ENCODE results near the gene KIAA0040. TPM values are rescaled to one million over a fixed set of nuclear protein-coding genes. Genes with fewer than 3 reads are reported as not detected.

KIAA0040 gene
- total RNA-seq, 1 experiment from 2014 or later: 24.9 TPM

- Mint-ChIP-seq H3K27me3 (ENCODE audit: insufficient read depth, unreplicated experiment) (peaks cover 6% of the 10 kb centered on the region), H3K4me3 (ENCODE audit: unreplicated experiment) (no peak overlapping the region), H3K27ac (ENCODE audit: unreplicated experiment) (no peak overlapping the region), H3K36me3 (ENCODE audit: insufficient read depth, unreplicated experiment) (no peaks in the 10 kb centered on the region), H3K4me1 (ENCODE audit: low read depth, unreplicated experiment) (peaks cover 8% of the 10 kb centered on the region), H3K9me3 (ENCODE audit: unreplicated experiment) (no peaks in the 10 kb centered on the region)
- DNase-seq: no peak
- intact Hi-C loops (cut with micrococcal nuclease; ENCODE audit: unreplicated experiment): loop anchor here (1.0 to 2.0 kb wide), 4 partner anchors 37 to 164 kb away; partner anchors contain the start of gene KIAA0040
- Histone ChIP-seq H3K27me3 (replicated peaks; ENCODE audit: control insufficient read depth, insufficient read depth, low read length) (no peaks in the 10 kb centered on the region), H3K4me3 (ENCODE audit: low read depth, low read length) (no peak overlapping the region), H3K4me1 (no peaks in the 10 kb centered on the region; the same call in 1 of the 2 replicates), H3K36me3 (ENCODE audit: control insufficient read depth, insufficient read depth, low read length) (peaks cover under 1% of the 10 kb centered on the region; the same call in 1 of the 2 replicates), H3K9me3 (no peaks in the 10 kb centered on the region)
- BruUV-seq (replicated peaks): no TSS peak
- POLR2A ChIA-PET: interaction anchor here (0.5 kb wide), 1 partner anchor 156 kb away, joined by 3 read pairs; the partner anchor contains the start of gene CACYBP
- CTCF ChIA-PET: interaction anchor here (0.9 to 3.0 kb wide), 9 partner anchors 9 to 324 kb away, joined by 3 to 37 read pairs (median 4); no protein-coding TSS in a partner anchor
- TF ChIP-seq CTCF (IDR thresholded peaks at IDR 0.05; ENCODE audit: insufficient read depth in 1 of 2, low read depth in 1 of 2, low read length in 1 of 2, severe bottlenecking in 1 of 2, unreplicated experiment in 1 of 2): no peak
Observed at GRCh38 chr1:175155473-175155856, 37.1 kb downstream of the KIAA0040 start.

GRCh38 chr1:175154629-175155472 lies 37.7 kb downstream of the KIAA0040 start:
- no TSS peak for BruUV-seq (replicated peaks)
- intact Hi-C loops (cut with micrococcal nuclease; ENCODE audit: unreplicated experiment): loop anchor here (1.0 to 5.0 kb wide), 8 partner anchors 37 to 1312 kb away; partner anchors contain the start of gene KIAA0040
- Mint-ChIP-seq H3K27ac (ENCODE audit: unreplicated experiment) (no peak overlapping the region), H3K9me3 (ENCODE audit: unreplicated experiment) (no peaks in the 10 kb centered on the region), H3K4me3 (ENCODE audit: unreplicated experiment) (no peak overlapping the region), H3K4me1 (ENCODE audit: low read depth, unreplicated experiment) (peaks cover 8% of the 10 kb centered on the region), H3K27me3 (ENCODE audit: insufficient read depth, unreplicated experiment) (peaks cover 6% of the 10 kb centered on the region), H3K36me3 (ENCODE audit: insufficient read depth, unreplicated experiment) (no peaks in the 10 kb centered on the region)
- POLR2A ChIA-PET: interaction anchor here (0.5 kb wide), 1 partner anchor 155 kb away, joined by 3 read pairs; the partner anchor contains the start of gene CACYBP
- Histone ChIP-seq H3K27me3 (replicated peaks; ENCODE audit: control insufficient read depth, insufficient read depth, low read length) (no peaks in the 10 kb centered on the region), H3K36me3 (ENCODE audit: control insufficient read depth, insufficient read depth, low read length) (no peaks in the 10 kb centered on the region), H3K4me1 (no peaks in the 10 kb centered on the region; the same call in 1 of the 2 replicates), H3K4me3 (ENCODE audit: low read depth, low read length) (no peak overlapping the region), H3K9me3 (no peaks in the 10 kb centered on the region)
- TF ChIP-seq CTCF (IDR thresholded peaks at IDR 0.05; ENCODE audit: insufficient read depth in 1 of 2, low read depth in 1 of 2, low read length in 1 of 2, severe bottlenecking in 1 of 2, unreplicated experiment in 1 of 2): peak; percentile 91 to 93
- DNase-seq: peak; percentile 70 to 77
- CTCF ChIA-PET: interaction anchor here (0.6 to 3.0 kb wide), 11 partner anchors 9 to 325 kb away, joined by 3 to 37 read pairs (median 4); no protein-coding TSS in a partner anchor

GRCh38 chr1:175152006-175152652 lies 40.4 kb downstream of the KIAA0040 start:
- H3K36me3 Mint-ChIP-seq (ENCODE audit: insufficient read depth, unreplicated experiment): no peaks in the 10 kb centered on the region
- Histone ChIP-seq H3K4me3 (ENCODE audit: low read depth, low read length) (no peak overlapping the region), H3K36me3 (ENCODE audit: control insufficient read depth, insufficient read depth, low read length) (no peaks in the 10 kb centered on the region), H3K27me3 (replicated peaks; ENCODE audit: control insufficient read depth, insufficient read depth, low read length) (no peaks in the 10 kb centered on the region), H3K4me1 (no peaks in the 10 kb centered on the region; the same call in 1 of the 2 replicates), H3K9me3 (no peaks in the 10 kb centered on the region)
- peak; percentile 54 to 68 for DNase-seq
- POLR2A ChIA-PET: no interaction called here
- peaks cover 8% of the 10 kb centered on the region for H3K4me1 Mint-ChIP-seq (ENCODE audit: low read depth, unreplicated experiment)
- H3K4me3 Mint-ChIP-seq (ENCODE audit: unreplicated experiment): no peak overlapping the region
- CTCF ChIA-PET: interaction anchor here (0.6 to 2.0 kb wide), 32 partner anchors 9 to 1694 kb away, joined by 3 to 49 read pairs (median 4); partner anchors contain the start of genes MRPS14 and TNR
- intact Hi-C loops (cut with micrococcal nuclease; ENCODE audit: unreplicated experiment): loop anchor here (1.0 to 5.0 kb wide), 5 partner anchors 220 to 1315 kb away; partner anchors contain the start of gene TNR
- no peaks in the 10 kb centered on the region for H3K9me3 Mint-ChIP-seq (ENCODE audit: unreplicated experiment)
- H3K27me3 Mint-ChIP-seq (ENCODE audit: insufficient read depth, unreplicated experiment): peaks cover 6% of the 10 kb centered on the region
- H3K27ac Mint-ChIP-seq (ENCODE audit: unreplicated experiment): no peak overlapping the region
- BruUV-seq (replicated peaks): no TSS peak
- TF ChIP-seq CTCF (IDR thresholded peaks at IDR 0.05; ENCODE audit: insufficient read depth in 1 of 2, low read depth in 1 of 2, low read length in 1 of 2, severe bottlenecking in 1 of 2, unreplicated experiment in 1 of 2): peak; percentile 90 to 93

Data from Caco-2 (cell line).